RWPE2 (cell line): ENCODE results near the gene SMCO3.

ENCODE experiments used
- ATAC-seq: fragments of 200-7000 bp; cut with Tn5 transposase; 3 replicates; pipeline ENCODE4 v1.9.1; 2021; ENCODE audit warnings: low read depth
- DNase-seq: peaks from one replicate; pipeline ENCODE4 v3.0.0-alpha.2; 2020; ENCODE audit warnings: low spot score
- H3K27ac ChIP-seq: fragments of 450-650 bp; 2 replicates; pipeline ENCODE4 v1.5.1; 2017; ENCODE audit warnings: mild to moderate bottlenecking; ENCODE audit not compliant: poor library complexity, severe bottlenecking
- H3K27me3 ChIP-seq: fragments of 250-450 bp; sonication (Bioruptor Pico); 2 replicates; pipeline ENCODE4 v1.5.1; 2021; ENCODE audit warnings: mild to moderate bottlenecking, moderate library complexity; ENCODE audit not compliant: insufficient read depth, poor library complexity, severe bottlenecking
- H3K36me3 ChIP-seq: fragments of 250-450 bp; sonication (Bioruptor Pico); 2 replicates; pipeline ENCODE4 v1.5.1; 2020; ENCODE audit warnings: low read depth, mild to moderate bottlenecking, moderate library complexity
- H3K4me1 ChIP-seq: fragments of 250-450 bp; sonication (Bioruptor Pico); 2 replicates; pipeline ENCODE4 v1.5.1; 2021; ENCODE audit warnings: mild to moderate bottlenecking, moderate library complexity; ENCODE audit not compliant: insufficient read depth, poor library complexity, severe bottlenecking
- H3K4me3 ChIP-seq: fragments of 250-450 bp; sonication (Bioruptor Pico); 2 replicates; pipeline ENCODE4 v1.5.1; 2021; ENCODE audit warnings: mild to moderate bottlenecking, moderate library complexity; ENCODE audit not compliant: severe bottlenecking
- H3K9me3 ChIP-seq: fragments of 250-450 bp; sonication (Bioruptor Pico); 2 replicates; pipeline ENCODE4 v1.5.1; 2021; ENCODE audit warnings: mild to moderate bottlenecking, moderate library complexity; ENCODE audit not compliant: severe bottlenecking
- TF ChIP-seq, protein P1 (sequence below): fragments of 450-650 bp; IDR thresholded peaks from one replicate; pipeline ENCODE4 v1.5.1; 2017; ENCODE audit warnings: mild to moderate bottlenecking, moderate library complexity; ENCODE audit not compliant: poor library complexity, severe bottlenecking

Gene SMCO3

DNA sequence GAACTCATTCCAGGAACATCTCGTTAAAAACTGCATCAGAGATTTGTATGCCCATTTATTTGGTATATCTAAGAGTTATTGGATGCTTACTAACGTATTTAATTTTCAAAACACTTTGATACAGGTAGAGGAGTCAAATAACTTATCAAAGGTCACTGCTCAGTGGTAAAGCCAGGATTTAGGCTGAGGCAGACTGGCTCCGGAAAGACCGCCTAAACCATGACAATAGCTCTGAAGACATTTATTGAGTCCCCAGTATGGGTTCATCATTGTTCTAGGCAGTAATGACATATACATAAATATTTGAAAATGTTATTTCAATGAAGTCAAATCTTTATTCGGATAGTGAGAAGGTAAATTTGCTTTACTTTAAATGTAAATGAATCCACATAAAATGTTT is 41.0 kb downstream of the SMCO3 start:
- Histone ChIP-seq H3K9me3 (no peaks in the 10 kb centered on the region), H3K4me3 (no peak overlapping the region), H3K27ac (no peak overlapping the region), H3K4me1 (peaks cover 13% of the 10 kb centered on the region), H3K36me3 (no peaks in the 10 kb centered on the region), H3K27me3 (no peaks in the 10 kb centered on the region)
- no peak for DNase-seq
- no peak for ATAC-seq
- TF ChIP-seq, protein P1, sequence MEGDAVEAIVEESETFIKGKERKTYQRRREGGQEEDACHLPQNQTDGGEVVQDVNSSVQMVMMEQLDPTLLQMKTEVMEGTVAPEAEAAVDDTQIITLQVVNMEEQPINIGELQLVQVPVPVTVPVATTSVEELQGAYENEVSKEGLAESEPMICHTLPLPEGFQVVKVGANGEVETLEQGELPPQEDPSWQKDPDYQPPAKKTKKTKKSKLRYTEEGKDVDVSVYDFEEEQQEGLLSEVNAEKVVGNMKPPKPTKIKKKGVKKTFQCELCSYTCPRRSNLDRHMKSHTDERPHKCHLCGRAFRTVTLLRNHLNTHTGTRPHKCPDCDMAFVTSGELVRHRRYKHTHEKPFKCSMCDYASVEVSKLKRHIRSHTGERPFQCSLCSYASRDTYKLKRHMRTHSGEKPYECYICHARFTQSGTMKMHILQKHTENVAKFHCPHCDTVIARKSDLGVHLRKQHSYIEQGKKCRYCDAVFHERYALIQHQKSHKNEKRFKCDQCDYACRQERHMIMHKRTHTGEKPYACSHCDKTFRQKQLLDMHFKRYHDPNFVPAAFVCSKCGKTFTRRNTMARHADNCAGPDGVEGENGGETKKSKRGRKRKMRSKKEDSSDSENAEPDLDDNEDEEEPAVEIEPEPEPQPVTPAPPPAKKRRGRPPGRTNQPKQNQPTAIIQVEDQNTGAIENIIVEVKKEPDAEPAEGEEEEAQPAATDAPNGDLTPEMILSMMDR = no peak

DNA sequence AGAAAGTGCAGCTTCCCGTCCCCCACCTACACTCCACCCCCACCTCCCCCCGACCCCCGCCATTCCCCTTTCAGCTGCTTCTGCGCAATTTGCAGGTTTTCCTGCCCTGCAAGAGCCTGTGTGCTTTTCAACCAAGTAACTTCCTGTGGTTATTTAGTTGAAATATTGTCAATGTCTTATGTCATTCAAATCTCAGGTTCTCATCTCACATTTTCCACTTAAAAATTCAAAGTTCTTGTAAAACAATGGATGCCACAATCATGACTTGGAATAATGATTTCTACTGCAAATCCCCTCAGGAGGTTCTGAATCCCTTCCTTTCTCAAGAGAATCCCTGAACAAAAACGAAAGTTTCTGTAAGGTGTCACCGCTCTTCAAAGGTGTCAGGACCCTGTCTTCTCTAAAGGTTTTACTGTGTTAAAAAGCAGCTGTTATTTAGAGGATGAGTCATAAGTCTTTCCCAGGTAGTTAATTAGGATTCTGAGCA is 42.3 kb downstream of the SMCO3 start:
- TF ChIP-seq, protein P1 = no peak
- Histone ChIP-seq H3K27me3 (no peaks in the 10 kb centered on the region), H3K9me3 (no peaks in the 10 kb centered on the region), H3K4me3 (no peak overlapping the region), H3K36me3 (no peaks in the 10 kb centered on the region), H3K27ac (peak overlapping the region; percentile 82), H3K4me1 (peaks cover 12% of the 10 kb centered on the region)
- ATAC-seq = no peak
- DNase-seq = no peak

DNA sequence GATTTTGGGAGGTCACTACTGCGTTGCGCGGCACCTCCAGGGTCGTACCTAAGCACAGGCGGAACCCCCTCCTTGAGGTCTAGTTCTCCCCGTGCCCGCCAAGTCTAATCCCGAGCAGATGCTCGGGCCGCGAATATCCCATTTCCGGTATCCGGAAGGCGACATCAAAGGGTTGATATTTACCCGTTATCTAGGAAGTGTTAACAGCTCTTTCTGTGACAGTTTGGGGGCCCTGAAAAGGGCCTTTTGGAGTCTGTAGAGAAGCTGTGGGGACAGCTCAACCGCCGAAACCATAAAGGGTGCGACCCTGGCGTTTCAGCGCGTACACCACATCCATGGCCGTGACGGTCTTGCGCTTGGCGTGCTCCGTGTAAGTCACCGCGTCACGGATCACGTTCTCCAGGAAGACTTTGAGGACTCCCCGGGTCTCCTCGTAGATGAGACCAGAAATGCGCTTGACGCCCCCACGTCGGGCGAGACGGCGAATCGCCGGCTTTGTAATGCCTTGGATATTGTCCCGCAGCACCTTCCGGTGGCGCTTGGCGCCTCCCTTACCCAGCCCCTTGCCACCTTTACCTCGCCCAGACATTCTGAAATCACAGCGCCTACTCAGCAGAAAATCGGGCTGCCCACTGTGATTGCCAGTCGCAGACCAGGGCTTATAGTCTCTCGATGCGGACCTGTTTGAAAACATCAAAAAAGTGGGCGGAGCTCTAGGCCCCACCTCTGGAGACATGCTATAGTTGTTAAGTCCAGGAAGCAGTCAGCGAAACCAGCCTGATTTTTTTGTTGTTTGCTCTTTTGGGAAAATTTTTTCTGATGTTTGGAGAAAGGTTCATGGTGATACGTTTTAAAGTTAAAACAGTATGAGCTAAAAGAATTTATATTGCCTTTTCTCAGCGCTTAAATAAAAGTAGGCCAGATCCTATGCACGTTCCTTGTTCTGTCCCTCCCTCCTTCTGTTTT is 43.2 kb downstream of the SMCO3 start:
- Histone ChIP-seq H3K4me1 (peaks cover 3% of the 10 kb centered on the region), H3K9me3 (no peaks in the 10 kb centered on the region), H3K4me3 (peak overlapping the region; percentile 68), H3K27me3 (no peaks in the 10 kb centered on the region), H3K36me3 (no peaks in the 10 kb centered on the region), H3K27ac (peak overlapping the region; percentile 82)
- ATAC-seq (peak; percentile 13), DNase-seq (peak; percentile 71)
- TF ChIP-seq, protein P1 = no peak

DNA sequence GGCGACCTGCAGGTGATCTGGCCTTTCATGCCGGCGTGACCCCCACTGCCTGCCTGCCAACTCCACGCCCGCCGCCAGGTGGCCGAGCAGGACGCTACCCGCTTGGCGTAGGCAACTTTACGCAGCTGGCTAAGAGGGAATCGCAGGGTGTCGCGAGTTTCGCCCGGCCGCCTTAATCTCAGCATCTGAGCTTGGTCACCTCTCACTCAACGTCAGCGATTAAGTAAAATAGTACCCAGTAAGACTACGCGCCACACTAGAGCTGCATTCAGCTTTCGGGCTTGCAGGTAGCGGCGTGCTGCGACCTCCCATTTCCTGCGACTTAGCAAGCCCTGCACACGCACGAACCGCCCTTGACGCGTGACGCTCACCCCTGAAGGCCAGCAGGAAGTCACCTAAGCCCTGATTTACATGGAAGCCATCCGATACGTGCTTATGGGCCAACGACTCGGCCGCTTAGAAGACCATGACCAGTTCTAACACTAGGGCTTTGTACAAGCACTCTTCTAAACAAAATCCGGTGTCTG is 44.0 kb downstream of the SMCO3 start:
- DNase-seq (no peak), ATAC-seq (peak; percentile 52)
- Histone ChIP-seq H3K4me1 (no peaks in the 10 kb centered on the region), H3K27me3 (no peaks in the 10 kb centered on the region), H3K4me3 (peak overlapping the region; percentile 68), H3K36me3 (no peaks in the 10 kb centered on the region), H3K27ac (peak overlapping the region; percentile 82), H3K9me3 (no peaks in the 10 kb centered on the region)
- TF ChIP-seq, protein P1 = peak; percentile 58
